KG1 (cell line): ENCODE data around the gene CPLX3.
A peak's percentile ranks its signal among the peaks of the same experiment; 100 is the strongest.

Source experiments
- DNase-seq: peaks from one replicate; lab custom pipeline; 2025; lab: John Stamatoyannopoulos, UW

Gene CPLX3

GRCh38 chr15:74829486-74829885 is 3.1 kb downstream of the CPLX3 start:
- no peak for DNase-seq

- no peak for DNase-seq
Measured at GRCh38 chr15:74829991-74830390, 3.6 kb downstream of the CPLX3 start.

- DNase-seq = no peak
Measured at GRCh38 chr15:74830868-74831267, 4.4 kb downstream of the CPLX3 start.

GRCh38 chr15:74831813-74832495 is 5.5 kb downstream of the CPLX3 start:
- DNase-seq = no peak

GRCh38 chr15:74832826-74833225 is 6.4 kb downstream of the CPLX3 start:
- DNase-seq = no peak

DNA sequence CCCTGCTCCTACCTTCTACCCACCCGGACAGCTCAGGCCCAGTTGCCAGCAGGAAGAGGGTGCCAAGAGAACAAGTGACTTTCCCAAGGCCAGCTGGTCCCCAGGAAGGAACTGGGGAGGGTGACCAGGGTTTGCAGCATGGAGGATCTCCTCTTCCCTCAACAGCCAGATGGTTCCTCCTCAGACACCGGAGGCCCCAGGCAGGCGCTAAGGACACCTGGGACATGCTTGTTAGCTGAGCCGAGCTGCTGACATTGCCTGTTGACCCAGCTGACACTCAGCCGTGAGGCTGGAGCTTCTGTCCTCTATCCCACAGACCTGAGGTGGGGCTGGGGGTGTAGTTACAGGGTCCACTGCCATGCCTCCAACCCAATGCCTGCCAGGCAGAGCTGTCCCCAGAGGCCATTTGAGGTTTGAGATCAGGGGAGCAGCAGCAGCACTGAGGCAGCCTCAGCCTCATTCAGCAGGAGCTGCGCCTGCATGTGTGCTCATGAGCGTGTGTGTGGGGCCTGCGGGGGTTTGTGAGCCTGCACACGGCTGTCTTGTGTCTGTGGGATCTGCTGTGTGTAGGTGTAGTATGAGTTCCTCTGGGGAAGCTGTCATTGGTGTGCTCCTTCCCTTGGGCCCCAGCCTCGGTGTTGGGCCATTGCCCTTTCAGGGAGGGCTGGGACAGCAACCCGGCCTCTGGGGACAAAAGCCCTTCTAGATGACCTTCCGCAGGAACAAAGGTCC is 7.1 kb downstream of the CPLX3 start:
- DNase-seq = no peak

DNA sequence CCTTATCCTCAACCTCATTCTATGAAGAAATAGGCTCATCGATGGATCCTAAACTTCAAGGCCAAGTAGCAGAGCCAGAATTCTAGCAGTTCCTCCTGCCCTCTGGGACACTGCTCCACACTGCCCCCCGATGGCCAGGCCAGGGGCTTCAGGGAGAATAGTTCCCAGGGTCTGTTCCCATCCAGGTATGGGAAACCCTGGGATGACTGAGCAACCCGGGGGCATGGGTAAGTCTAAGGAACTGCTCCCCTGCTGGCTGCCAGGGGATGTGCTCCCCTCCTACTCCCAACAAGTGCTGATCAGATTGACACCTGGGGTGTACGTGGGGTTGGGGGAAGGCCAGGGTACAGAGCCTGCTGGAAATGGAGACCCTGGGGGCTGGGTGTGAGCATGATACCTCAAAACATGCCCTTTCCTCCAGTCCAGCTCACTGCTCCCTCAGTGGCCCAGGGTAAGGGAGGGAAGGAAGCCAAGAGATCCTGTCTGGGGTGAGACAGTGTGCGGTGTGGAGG is 8.9 kb downstream of the CPLX3 start:
- no peak for DNase-seq

DNA sequence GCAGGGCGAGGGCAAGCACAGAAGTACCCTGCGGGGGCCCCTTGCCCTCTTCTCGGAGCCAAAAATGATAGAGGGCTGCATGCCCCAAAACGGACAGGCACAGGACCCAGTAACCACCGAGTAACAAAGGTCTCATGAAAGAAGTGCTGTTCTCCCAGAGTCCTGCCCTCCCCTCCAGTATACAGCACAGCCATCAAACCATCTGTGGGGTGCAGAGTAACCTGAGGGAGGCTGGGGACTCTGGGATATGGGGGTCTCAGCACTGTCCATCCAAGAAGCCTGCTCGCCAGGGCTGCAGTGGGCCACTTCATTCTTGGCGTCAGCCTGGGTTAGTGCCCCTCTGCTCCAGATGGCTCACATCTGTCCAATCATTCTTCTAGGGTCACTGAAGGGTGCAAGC is 10.4 kb downstream of the CPLX3 start:
- DNase-seq = no peak

DNA sequence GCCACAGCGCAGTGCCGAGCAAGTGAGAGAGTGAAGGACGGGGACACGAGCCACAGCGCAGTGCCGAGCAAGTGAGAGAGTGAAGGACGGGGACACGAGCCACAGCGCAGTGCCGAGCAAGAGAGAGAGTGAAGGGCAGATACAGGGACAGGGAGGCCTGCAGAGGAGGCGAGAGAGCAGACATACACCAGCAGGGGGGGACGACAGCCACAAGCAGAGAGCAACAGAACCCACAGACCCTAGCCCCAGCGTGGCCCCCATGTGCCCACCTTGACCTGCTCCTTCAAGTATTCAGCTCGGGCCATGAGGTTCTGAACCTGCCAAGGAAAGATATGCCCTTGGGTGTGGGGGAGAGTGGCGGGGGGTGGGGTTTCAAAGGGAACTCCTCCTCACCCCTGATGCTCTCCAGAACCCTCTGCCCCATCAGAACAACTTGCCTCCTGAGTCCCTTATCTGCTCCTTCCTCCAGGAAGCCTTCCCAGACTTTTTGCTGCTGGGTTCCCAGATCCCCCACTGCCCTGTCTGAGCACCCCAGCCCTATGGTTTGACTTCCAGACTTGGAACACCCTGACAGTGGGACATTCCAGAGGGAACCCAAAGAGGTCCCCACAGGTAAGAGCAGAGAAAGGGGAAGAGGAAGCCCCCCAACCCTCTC is 11.2 kb downstream of the CPLX3 start:
- DNase-seq = no peak

DNA sequence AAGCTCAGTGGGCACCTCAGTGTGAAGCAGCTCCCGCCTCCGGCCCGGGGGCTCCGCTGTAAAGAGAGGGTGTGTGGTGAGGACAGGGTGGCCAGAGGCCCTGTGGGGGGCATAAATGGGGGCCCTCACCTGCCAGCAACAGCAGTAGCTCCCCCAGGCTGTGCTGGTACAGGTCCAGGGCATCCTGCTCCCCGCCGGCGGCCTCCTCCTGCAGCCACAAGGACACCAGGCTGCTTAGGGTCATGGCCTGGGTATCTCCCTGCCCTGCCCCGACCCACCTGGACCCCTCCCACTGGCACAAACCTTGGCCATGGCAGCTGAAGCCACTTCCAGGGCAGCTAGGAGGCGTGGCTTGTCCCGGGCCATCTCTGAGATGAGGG is 11.7 kb downstream of the CPLX3 start:
- DNase-seq = no peak

DNA sequence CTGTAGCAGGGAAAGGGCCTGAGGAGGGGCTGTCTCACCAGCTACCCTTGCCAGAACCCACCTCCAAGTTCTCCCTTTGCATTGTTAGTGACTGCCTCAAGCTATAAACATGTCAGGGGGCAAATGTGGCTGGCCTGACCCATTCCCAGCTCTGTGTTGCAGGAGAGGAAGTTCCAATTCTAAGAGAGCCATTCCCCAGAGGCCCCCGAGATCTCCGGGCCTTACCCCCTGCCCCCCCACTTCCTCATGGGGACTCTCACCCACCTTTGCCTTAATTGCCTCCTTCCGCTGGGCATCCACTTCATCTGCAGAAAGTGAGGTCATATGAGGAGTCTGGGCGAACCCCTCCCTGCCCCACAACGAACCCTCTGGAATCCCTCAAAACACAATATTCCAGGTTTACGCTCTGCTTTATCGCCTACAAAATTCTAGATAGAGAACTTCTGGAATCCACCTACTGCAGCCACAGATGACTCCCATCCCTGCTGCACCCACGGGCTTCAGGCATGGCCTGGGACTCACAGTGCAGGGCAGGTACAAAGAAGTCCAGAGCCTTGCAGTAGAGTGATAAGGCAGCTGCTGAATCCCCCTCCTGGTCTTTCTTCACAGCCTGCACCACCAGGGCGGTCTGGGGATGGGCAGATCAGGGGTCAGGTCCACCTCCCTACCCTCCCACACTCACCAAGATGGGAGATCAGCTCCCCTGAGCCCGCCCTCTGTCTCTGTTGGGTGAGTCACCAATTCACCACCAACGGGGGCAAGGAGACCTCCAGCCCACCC is 12.5 kb downstream of the CPLX3 start:
- no peak for DNase-seq

DNA sequence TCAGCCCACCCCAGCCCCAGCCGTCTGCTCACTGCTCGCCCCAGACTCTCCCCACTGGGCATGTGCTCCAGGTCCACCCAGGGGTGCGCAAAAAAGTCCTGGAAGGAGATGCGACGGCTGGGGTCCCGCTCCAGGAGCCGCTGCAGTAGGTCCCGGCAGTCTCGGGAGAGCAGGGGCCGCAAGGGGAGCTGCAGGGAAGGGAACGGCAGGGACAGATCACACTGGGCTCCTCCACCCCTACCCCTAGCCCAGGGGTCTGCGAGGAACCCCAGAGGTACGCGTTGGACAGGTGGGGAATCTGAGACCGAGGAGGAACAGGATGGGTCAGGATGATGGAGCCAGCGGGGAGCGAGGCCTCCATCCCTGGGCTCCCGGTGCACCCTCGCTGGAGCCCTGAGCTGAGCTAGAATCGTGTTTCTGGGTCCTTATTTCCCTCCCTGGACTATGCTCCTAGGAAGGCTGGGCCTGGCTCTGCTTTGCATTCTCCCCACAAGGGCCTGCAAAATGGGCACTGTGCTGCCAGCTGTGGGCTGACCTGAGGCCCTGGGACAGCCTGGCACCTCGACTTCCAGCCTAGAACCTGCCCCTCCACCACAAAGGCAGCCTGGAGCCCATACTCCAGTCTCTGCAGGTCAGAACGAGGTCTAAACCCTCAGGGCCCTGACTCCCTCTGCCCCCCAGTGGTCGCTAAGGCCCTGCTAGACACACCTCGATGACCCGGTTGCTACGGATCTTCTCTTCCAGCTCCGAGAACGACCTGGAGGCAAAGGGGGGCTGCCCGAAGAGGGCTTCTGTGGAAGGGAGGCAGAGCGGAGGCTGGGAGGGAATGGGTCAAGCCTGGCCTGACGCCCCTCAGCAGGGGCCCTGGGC is 13.3 kb downstream of the CPLX3 start:
- no peak for DNase-seq

DNA sequence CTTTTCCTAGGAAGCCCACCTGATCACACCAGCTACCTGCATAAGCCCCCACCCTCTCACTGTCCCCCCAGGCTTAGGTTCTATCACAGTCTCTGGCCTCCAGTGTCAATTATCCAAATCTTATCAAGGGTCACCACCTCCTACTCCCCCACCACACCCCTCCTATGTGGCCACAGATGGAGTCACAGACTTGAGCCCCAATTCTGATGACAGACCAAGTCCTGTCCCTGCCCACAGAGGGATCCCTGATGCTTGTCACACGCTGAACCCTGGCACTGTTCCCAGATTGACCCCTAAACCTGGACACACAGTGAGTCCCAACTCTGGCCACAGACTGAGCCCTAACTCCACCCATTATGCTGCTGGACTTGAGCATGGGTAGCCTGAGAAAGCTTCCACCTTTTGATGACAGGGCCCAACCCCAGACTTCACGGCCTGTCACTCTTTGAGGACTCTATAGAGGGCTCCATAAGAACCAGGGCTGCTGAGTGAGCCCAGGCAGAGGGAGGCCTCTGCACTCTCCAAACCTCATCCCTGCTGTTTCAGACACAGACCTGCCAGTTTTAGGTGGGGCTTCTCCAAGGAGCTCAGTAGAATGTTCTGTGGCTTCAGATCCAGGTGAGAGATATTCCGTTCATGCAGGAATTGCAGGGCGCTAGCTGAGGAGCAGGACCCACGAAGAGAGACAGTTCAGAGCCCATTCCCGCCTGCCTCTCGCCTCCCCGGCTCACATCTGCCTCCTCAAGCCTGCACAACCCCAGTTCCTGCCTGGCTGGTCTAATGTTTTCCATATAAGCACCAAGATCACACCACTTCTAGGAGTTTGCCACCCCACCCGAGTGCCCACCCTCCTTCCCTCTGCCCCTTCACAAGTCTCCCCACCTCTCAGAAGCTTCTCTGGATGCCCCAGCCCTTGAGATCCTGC is 14.7 kb downstream of the CPLX3 start:
- no peak for DNase-seq

GRCh38 chr15:74841891-74842373 is 15.5 kb downstream of the CPLX3 start:
- DNase-seq = no peak

DNA sequence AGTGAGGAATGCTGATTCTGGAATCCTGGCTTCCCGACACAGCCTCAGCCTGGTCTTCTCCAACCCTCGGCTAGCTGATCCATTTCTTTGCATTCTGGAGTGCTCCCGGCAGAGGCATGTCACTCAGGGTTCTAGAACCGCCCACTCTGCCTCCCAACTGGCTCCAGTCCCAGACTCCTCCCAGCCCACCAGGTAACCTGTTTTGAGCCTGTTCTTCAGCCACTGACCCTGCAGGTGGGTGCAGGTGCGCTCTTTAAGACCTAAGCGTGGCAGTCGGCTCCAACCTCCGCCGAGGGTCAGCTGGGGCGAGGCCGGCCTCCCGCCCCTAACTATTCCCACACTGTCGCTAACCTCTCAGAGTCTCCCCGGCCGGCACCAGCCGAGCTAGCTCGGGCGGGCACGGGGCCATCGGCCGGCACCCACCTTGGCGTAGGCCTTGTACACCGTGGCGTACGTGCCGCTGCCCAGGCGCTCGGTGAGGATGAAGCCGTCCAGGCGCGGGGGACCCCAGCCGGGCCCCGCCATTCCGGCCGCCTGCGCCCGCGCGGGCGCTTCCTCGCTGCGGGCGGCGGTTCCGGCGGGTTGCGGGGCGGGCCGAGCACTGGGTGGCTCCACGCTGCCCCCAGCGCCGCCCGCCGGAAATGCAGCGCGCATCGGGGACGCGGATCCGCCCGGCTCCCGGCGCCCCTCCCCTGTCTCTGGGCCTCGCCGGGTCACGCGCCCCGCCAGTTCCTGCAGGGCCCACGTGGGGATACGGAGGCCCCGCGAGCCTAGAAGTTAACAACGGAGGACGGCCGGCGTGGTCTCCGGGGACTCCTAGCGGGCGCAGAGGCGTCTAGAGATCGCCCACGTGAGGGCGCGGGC is 16.4 kb downstream of the CPLX3 start, which contains the start of gene ULK3:
ULK3 (minus strand) TSS at position 576 of the 864 bp plus-strand sequence; CDS start at position 525, 51 bp downstream.
- peak; percentile 85 for DNase-seq

DNA sequence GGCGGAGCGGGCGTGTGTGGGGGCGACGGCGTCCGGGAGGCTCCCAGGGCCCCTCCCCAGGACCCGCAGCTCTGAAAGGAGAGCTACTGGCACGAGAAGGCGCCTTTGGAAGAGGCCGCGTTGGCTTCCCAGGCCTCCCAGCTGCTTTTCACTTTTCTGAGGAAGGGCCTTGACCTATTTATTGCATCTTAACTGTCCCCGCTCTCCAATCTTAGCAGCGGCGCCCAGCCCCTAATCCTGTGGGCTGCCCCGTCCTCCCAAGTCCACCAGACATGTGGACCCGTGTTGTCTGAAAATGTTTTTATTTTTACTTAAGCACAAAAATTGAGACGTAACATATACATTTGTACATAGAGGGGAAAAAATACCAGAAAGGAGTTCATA is 17.0 kb downstream of the CPLX3 start:
- DNase-seq = no peak

GRCh38 chr15:74843891-74844299 is 17.5 kb downstream of the CPLX3 start:
- DNase-seq = no peak

DNA sequence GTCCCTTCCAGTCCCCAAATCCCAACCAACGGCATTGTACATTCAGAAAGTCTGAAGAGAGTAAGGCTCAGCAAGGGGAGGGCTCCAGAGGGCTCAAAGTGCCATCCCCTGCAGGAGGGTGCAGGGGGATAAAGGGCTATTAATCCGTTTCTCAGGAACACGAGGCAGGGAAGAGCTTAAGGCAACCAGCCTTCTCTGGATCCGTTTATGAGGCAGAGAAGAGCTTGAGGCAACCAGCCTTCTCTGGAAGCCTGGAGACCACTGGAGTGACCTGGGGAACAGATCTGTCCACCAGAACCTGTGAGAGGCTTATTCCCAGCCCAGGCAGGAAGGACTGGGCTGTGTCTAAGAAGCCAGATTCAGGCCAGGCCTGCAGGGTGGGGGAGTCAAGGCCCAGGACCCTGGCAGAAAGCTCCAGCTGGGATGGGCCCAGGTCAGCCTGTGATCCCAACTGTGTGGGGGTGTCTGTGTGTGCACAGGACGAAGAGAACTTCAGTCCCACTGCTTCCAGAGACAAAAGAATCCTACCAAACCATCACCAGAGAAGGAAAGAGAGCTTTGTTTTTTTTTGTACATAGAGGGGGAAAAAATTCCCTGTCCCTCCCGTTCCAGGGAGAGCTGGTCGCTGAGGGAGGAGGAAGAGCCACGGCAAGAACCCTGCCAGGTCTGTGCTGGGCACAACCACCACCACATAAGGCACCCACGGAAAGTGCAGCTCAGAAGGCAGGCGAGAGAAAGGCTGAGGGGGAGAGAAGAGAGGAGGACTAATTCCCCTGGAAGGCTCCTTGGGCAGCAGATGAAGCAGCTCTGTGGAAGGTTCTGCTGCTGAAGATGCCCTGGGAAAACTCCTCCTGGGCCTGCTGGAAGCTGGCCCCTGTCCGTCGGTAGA is 18.1 kb downstream of the CPLX3 start:
- no peak for DNase-seq
